Measurements from ENCODE around the gene CSDE1.
"Not testable (repeated sequence)": the region's sequence is repeated elsewhere in the genome, so short reads cannot be mapped to it uniquely, and the experiment has no call there.

CSDE1 gene

GRCh38 chr1:114757455-114758255 is at the start of gene CSDE1:
Gene CSDE1, minus strand, starts transcription at chr1:114757984. Its CDS starts 18,094 bp downstream, at chr1:114739890.
- peak; percentile 90 to 94 for DNase-seq (ENCODE audit: low read depth in 2 of 2)

GRCh38 chr1:114804449-114804848 is 46.7 kb upstream of the CSDE1 start:
- not testable (repeated sequence) for DNase-seq (ENCODE audit: low read depth in 2 of 2)

GRCh38 chr1:114803001-114803400 is 45.2 kb upstream of the CSDE1 start:
- DNase-seq (ENCODE audit: low read depth in 2 of 2) = no peak

GRCh38 chr1:114794038-114794437 is 36.3 kb upstream of the CSDE1 start:
- no peak for DNase-seq (ENCODE audit: low read depth in 2 of 2)

- DNase-seq (ENCODE audit: low read depth in 2 of 2) = not testable (repeated sequence)
These were observed 32.8 kb upstream of the CSDE1 start for GRCh38 chr1:114790581-114790980.

- DNase-seq (ENCODE audit: low read depth in 2 of 2) = not testable (repeated sequence)
These were observed 28.7 kb upstream of the CSDE1 start for GRCh38 chr1:114786440-114786839.

- DNase-seq (ENCODE audit: low read depth in 2 of 2) = no peak
These were observed 24.7 kb upstream of the CSDE1 start for GRCh38 chr1:114782476-114782875.

GRCh38 chr1:114780344-114781226 is 22.8 kb upstream of the CSDE1 start, which contains the start of gene SIKE1:
Gene SIKE1, minus strand, starts transcription at chr1:114780685. Its CDS starts 78 bp downstream, at chr1:114780607.
- peak; percentile 89 for DNase-seq (ENCODE audit: low read depth in 2 of 2)

GRCh38 chr1:114779722-114780121 is 21.9 kb upstream of the CSDE1 start:
- DNase-seq (ENCODE audit: low read depth in 2 of 2) = no peak

- DNase-seq (ENCODE audit: low read depth in 2 of 2) = not testable (repeated sequence)
These were observed 18.9 kb upstream of the CSDE1 start for GRCh38 chr1:114776726-114777125.

- no peak for DNase-seq (ENCODE audit: low read depth in 2 of 2)
These were observed 14.2 kb upstream of the CSDE1 start for GRCh38 chr1:114771992-114772391.

- no peak for DNase-seq (ENCODE audit: low read depth in 2 of 2)
These were observed 13.2 kb upstream of the CSDE1 start for GRCh38 chr1:114770989-114771388.

- DNase-seq (ENCODE audit: low read depth in 2 of 2) = no peak
These were observed 6.9 kb upstream of the CSDE1 start for GRCh38 chr1:114764689-114765088.

- no peak for DNase-seq (ENCODE audit: low read depth in 2 of 2)
These were observed 560 bp upstream of the CSDE1 start for GRCh38 chr1:114758256-114758832.

GRCh38 chr1:114756949-114757454 is 782 bp downstream of the CSDE1 start:
- no peak for DNase-seq (ENCODE audit: low read depth in 2 of 2)

- DNase-seq (ENCODE audit: low read depth in 2 of 2) = no peak
These were observed 1.5 kb downstream of the CSDE1 start for GRCh38 chr1:114756009-114756892.

GRCh38 chr1:114755006-114755931 is 2.5 kb downstream of the CSDE1 start:
- no peak for DNase-seq (ENCODE audit: low read depth in 2 of 2)

- peak in 1 of 2 donors; percentile 13 for DNase-seq (ENCODE audit: low read depth in 2 of 2)
These were observed 4.1 kb downstream of the CSDE1 start for GRCh38 chr1:114753702-114754101.

GRCh38 chr1:114753143-114753542 is 4.6 kb downstream of the CSDE1 start:
- DNase-seq (ENCODE audit: low read depth in 2 of 2) = no peak

- no peak for DNase-seq (ENCODE audit: low read depth in 2 of 2)
These were observed 7.0 kb downstream of the CSDE1 start for GRCh38 chr1:114750780-114751179.
